Endothelial cell of umbilical vein (primary cell): ENCODE results near the gene WDR26. TPM values are rescaled to one million over a fixed set of nuclear protein-coding genes. Genes with fewer than 3 reads are reported as not detected.

ENCODE experiments used
- BruUV-seq: library from RNA; stranded (reverse); fragments of 400-500 nt; replicated peaks from 2 replicates; lab custom pipeline; 2021; lab: Mats Ljungman, UMichigan
- CTCF ChIA-PET: fragments of 300-600, 350-600 bp; sonication (Branson Sonifier 250); formaldehyde crosslinking; loops from one replicate; lab custom pipeline; 2021; ENCODE audit warnings: antibody characterized with exemption, inconsistent platforms; lab: Charles Lee
- POLR2A ChIA-PET: fragments of 300-600, 350-600 bp; sonication (Branson Sonifier 250); formaldehyde crosslinking; loops from one replicate; lab custom pipeline; 2021; ENCODE audit warnings: antibody characterized with exemption, inconsistent platforms; lab: Charles Lee
- DNase-seq: peaks from one replicate; pipeline ENCODE4 v3.0.0-alpha.2; 2011; ENCODE audit warnings: low read depth, low spot score
- FAIRE-seq: peaks from 2 replicates; lab custom pipeline; 2011; peaks lifted over from hg19 to GRCh38; lab: Jason Lieb, UNC
- H2AFZ ChIP-seq: 2 replicates; pipeline ENCODE4 v1.6.0; 2012; ENCODE audit warnings: low read depth, low read length, control low read depth, inconsistent platforms
- H3K27ac ChIP-seq: 2 replicates; pipeline ENCODE4 v1.5.1; 2011; ENCODE audit warnings: low read depth, mild to moderate bottlenecking, control low read depth, low read length, moderate library complexity; ENCODE audit not compliant: insufficient read depth
- H3K27me3 ChIP-seq, 2 experiments: 2 replicates each; pipeline versions ENCODE4 v1.6.0 to v1.6.1; 2011; ENCODE audit warnings: low read length in 2 of 2, mixed read lengths in 1 of 2; ENCODE audit not compliant: control insufficient read depth in 2 of 2, insufficient read depth in 2 of 2
- H3K36me3 ChIP-seq, 2 experiments: 2 replicates in 1 of 2; 3 replicates in 1 of 2; pipeline ENCODE4 v1.5.1; 2011; ENCODE audit warnings: low read length in 2 of 2, mild to moderate bottlenecking in 1 of 2, moderate library complexity in 1 of 2; ENCODE audit not compliant: control insufficient read depth in 2 of 2, insufficient read depth in 2 of 2; ENCODE audit errors: extremely low read depth in 1 of 2
- H3K4me1 ChIP-seq: 3 replicates; pipeline ENCODE4 v1.5.1; 2011; ENCODE audit warnings: mild to moderate bottlenecking, low read length; ENCODE audit not compliant: control insufficient read depth, insufficient read depth; ENCODE audit errors: extremely low read depth
- H3K4me2 ChIP-seq: 2 replicates; pipeline ENCODE4 v1.6.1; 2011; ENCODE audit warnings: low read length, control low read depth, mixed read lengths; ENCODE audit not compliant: insufficient read depth
- H3K4me3 ChIP-seq, 3 experiments: fragments of 200-600 bp in 1 of 3; sonication (generic), shearing (Covaris generic) in 1 of 3; replicated peaks in 1 of 3; 2 replicates each; pipeline ENCODE4 v1.5.1; 2011 to 2016; ENCODE audit warnings: control low read depth in 3 of 3, low read length in 3 of 3, mild to moderate bottlenecking in 2 of 3, inconsistent platforms in 1 of 3, low read depth in 1 of 3, moderate library complexity in 1 of 3; ENCODE audit not compliant: insufficient read depth in 1 of 3
- H3K79me2 ChIP-seq: 2 replicates; pipeline ENCODE4 v1.6.0; 2012; ENCODE audit warnings: low read length, inconsistent platforms; ENCODE audit not compliant: control insufficient read depth, insufficient read depth
- H3K9ac ChIP-seq: replicated peaks from 2 replicates; pipeline ENCODE3; 2011; ENCODE audit warnings: low read length, control low read depth; ENCODE audit not compliant: insufficient read depth; ENCODE audit errors: extremely low read depth
- H3K9me1 ChIP-seq: replicated peaks from 3 replicates; pipeline ENCODE4 v1.6.0; 2011; ENCODE audit warnings: mild to moderate bottlenecking, low read length; ENCODE audit not compliant: control insufficient read depth, insufficient read depth; ENCODE audit errors: extremely low read depth
- H3K9me3 ChIP-seq: replicated peaks from 2 replicates; pipeline ENCODE4 v1.5.1; 2012; ENCODE audit warnings: low read length, inconsistent platforms; ENCODE audit not compliant: control insufficient read depth, insufficient read depth
- H4K20me1 ChIP-seq: replicated peaks from 2 replicates; pipeline ENCODE3; 2011; ENCODE audit warnings: mild to moderate bottlenecking, low read length; ENCODE audit not compliant: control insufficient read depth, insufficient read depth; ENCODE audit errors: extremely low read depth
- CTCF ChIP-seq, 2 donors: IDR thresholded peaks; 1 replicate in 1 of 2; 2 replicates in 1 of 2; pipeline ENCODE4 v1.5.1; 2011; ENCODE audit warnings: low read length in 2 of 2, mild to moderate bottlenecking in 2 of 2, moderate library complexity in 2 of 2, control low read depth in 1 of 2, inconsistent platforms in 1 of 2, low read depth in 1 of 2; ENCODE audit not compliant: insufficient read depth in 1 of 2; ENCODE audit errors: extremely low read depth in 1 of 2
- FOS ChIP-seq: IDR thresholded peaks from 2 replicates; pipeline ENCODE4 v1.6.1; 2011; ENCODE audit warnings: mild to moderate bottlenecking, low read length, moderate library complexity, borderline replicate concordance; ENCODE audit not compliant: insufficient read depth
- JUN ChIP-seq: IDR thresholded peaks from 2 replicates; pipeline ENCODE4 v1.6.1; 2011; ENCODE audit warnings: borderline replicate concordance, low read depth; ENCODE audit not compliant: insufficient read length, insufficient read depth
- MYC ChIP-seq: IDR thresholded peaks from one replicate; pipeline ENCODE4 v1.6.1; 2011; ENCODE audit warnings: mild to moderate bottlenecking, low read depth, low read length
- POLR2A ChIP-seq: IDR thresholded peaks from 2 replicates; pipeline ENCODE4 v1.6.1; 2012; ENCODE audit warnings: low read depth, mild to moderate bottlenecking, control low read depth, low read length
- POLR2AphosphoS5 ChIP-seq: IDR thresholded peaks from 2 replicates; pipeline ENCODE4 v1.6.1; 2012; ENCODE audit warnings: low read depth, mild to moderate bottlenecking, control low read depth, low read length, moderate library complexity; ENCODE audit not compliant: insufficient read depth
- dilution Hi-C: fragments of 300-500 bp; cut with MboI; formaldehyde crosslinking; loops from one replicate; pipeline ENCODE4 v1.15.0; 2019; ENCODE audit warnings: low sequenced_read_pairs; ENCODE audit not compliant: extremely low pct_ligation_motif_present
- intact Hi-C: fragments of 100-400 bp; cut with micrococcal nuclease; formaldehyde crosslinking; loops from one replicate; pipeline ENCODE4 v1.10.0; 2022
- polyA plus RNA-seq, 4 experiments: library from polyadenylated mRNA; depleted of rRNA in 3 of 4; stranded (reverse) in 3 of 4; unstranded in 1 of 4; fragments of >200 nt; gene quantifications; 2 replicates each; pipeline versions ENCODE4 v1.2.1 to v1.2.3, GENCODE V29; 2011 to 2012; ENCODE audit warnings: missing spikeins in 1 of 4
- total RNA-seq: library from RNA; stranded (reverse); gene quantifications from 2 replicates; pipeline ENCODE4 v1.2.3, GENCODE V29; 2021

WDR26 gene
- total and polyA plus RNA-seq, 2 donors (not counting 3 experiments of a cell fraction or from before 2014, with no cell fraction given) = 26.7 to 92.4 TPM

DNA sequence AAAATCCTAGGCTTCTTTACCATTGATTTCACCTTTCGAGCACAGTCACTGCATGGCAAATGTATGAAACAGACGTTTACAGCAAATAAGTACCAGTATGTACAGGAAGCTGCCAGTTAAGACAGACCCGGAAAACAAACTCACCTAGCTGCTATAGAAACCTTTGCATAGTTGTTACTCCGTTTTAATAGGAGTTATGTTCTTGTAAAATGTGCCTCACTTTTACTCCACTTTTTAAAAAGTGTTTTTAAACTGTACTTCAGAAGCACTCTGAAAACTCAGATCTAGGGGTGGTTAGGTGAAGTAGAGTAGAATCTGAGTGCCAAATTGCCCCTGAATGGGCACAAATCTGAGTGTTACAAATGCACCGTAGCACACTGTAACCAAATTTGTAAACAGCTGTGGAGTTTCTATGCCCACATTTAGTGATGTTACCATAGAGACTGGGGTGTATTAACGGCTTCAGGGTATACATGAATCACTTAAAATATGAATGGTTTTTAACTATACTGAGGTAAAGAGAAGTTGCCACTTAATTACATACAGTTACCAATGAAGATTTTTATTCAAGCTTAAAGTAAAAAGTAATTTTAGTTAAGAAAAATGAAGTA, 47.2 kb downstream of the WDR26 start:
- H2AFZ ChIP-seq = no peak overlapping the region
- H4K20me1 ChIP-seq = no peaks in the 10 kb centered on the region
- H3K27me3 ChIP-seq = no peaks in the 10 kb centered on the region
- FAIRE-seq (no peak), DNase-seq (no peak)
- POLR2A ChIA-PET = no interaction called here
- no peaks in the 10 kb centered on the region for H3K4me1 ChIP-seq
- no peak overlapping the region for H3K9ac ChIP-seq
- BruUV-seq = no TSS peak
- CTCF ChIA-PET = interaction anchor here (0.6 to 1.6 kb wide), 3 partner anchors 16 to 313 kb away, joined by 3 to 6 read pairs (median 3); no protein-coding TSS in a partner anchor
- H3K36me3 ChIP-seq = peaks cover 7 to 29% of the 10 kb centered on the region in 2 experiments
- dilution Hi-C loops = no loop called here
- no peak overlapping the region for H3K27ac ChIP-seq
- no peaks in the 10 kb centered on the region for H3K79me2 ChIP-seq
- no peaks in the 10 kb centered on the region for H3K9me3 ChIP-seq
- no peak overlapping the region for H3K4me2 ChIP-seq
- TF ChIP-seq JUN = no peak
- intact Hi-C loops = no loop called here
- H3K4me3 ChIP-seq = no peak overlapping the region
- H3K9me1 ChIP-seq = no peaks in the 10 kb centered on the region

DNA sequence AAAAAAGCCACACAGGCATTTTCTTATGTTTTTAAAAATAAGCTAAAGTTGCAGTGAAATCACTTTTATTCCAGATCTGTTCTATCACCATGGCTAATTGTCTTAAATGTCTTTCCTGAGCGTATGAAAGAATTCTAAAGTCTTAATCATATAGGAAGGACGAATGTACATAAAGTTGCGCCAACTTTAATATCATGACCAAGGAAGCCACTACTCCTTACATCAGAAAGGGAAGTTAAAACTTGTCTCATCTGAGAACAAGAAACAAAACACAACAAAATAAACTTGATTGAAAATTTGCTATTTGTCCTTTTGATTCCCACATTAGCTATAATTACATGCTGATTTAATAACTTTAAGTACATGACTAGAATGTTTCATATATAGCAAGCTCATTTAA, 51.4 kb downstream of the WDR26 start:
- DNase-seq (no peak), FAIRE-seq (no peak)
- Histone ChIP-seq H3K4me2 (no peak overlapping the region), H3K27ac (no peak overlapping the region), H3K4me3 (no peak overlapping the region), H2AFZ (no peak overlapping the region), H3K9me3 (no peaks in the 10 kb centered on the region), H3K9me1 (no peaks in the 10 kb centered on the region), H3K4me1 (no peaks in the 10 kb centered on the region), H3K9ac (no peak overlapping the region), H3K79me2 (no peaks in the 10 kb centered on the region), H4K20me1 (no peaks in the 10 kb centered on the region), H3K36me3 (peaks cover 0 to 11% of the 10 kb centered on the region in 2 experiments), H3K27me3 (no peaks in the 10 kb centered on the region)
- dilution Hi-C loops (no loop called here), intact Hi-C loops (no loop called here)
- ChIA-PET CTCF (interaction anchor here (1.6 to 2.9 kb wide), 2 partner anchors 61 to 74 kb away, joined by 4 to 9 read pairs; no protein-coding TSS in a partner anchor), POLR2A (interaction anchor here (0.5 kb wide), 1 partner anchor 71 kb away, joined by 3 read pairs; no protein-coding TSS in a partner anchor)
- no TSS peak for BruUV-seq
- no peak for TF ChIP-seq MYC
- no peak for TF ChIP-seq POLR2A
- TF ChIP-seq JUN = no peak
- no peak for TF ChIP-seq CTCF (IDR thresholded peaks at IDR 0.05; ENCODE audit: extremely low read depth in 1 of 2, insufficient read depth in 1 of 2, low read depth in 1 of 2, low read length in 2 of 2)
- no peak for TF ChIP-seq POLR2AphosphoS5
- no peak for TF ChIP-seq FOS
